Measurements from ENCODE around the gene CABP7. TPM values are rescaled to one million over a fixed set of nuclear protein-coding genes. Genes with fewer than 3 reads are reported as not detected.

Gene CABP7
- total RNA-seq, 1 experiment from 2014 or later, result not detected

- DNase-seq (ENCODE audit: low spot score), result no peak
- Histone ChIP-seq H3K9me3 (ENCODE audit: low read depth, low read length, poor library complexity, severe bottlenecking) (no peaks in the 10 kb centered on the region), H3K27me3 (replicated peaks; ENCODE audit: insufficient read depth, low read depth, low read length, poor library complexity) (no peaks in the 10 kb centered on the region), H3K36me3 (ENCODE audit: insufficient read depth, low read length, poor library complexity, severe bottlenecking) (no peaks in the 10 kb centered on the region), H3K4me1 (ENCODE audit: insufficient read depth, low read length, poor library complexity, severe bottlenecking) (peaks cover 15% of the 10 kb centered on the region), H3K4me3 (ENCODE audit: low read depth, low read length, poor library complexity, severe bottlenecking) (no peak overlapping the region), H3K27ac (ENCODE audit: low read depth, low read length, poor library complexity, severe bottlenecking) (no peak overlapping the region)
- TF ChIP-seq EZH2 (IDR thresholded peaks at IDR 0.05; ENCODE audit: borderline replicate concordance, low read depth, low read length, poor library complexity, severe bottlenecking) (no peak), CTCF (conservative IDR thresholded peaks at IDR 0.05; ENCODE audit: low read depth, low read length) (no peak)
- POLR2A ChIA-PET (ENCODE audit: low non-redundant PET), result no interaction called here
- intact Hi-C loops (cut with micrococcal nuclease; ENCODE audit: unreplicated experiment), result no loop called here
- BruUV-seq (replicated peaks), result no TSS peak
- CTCF ChIA-PET, result no interaction called here
Measured at GRCh38 chr22:29731058-29731850, 11.5 kb downstream of the CABP7 start.

GRCh38 chr22:29732883-29733282 lies 13.1 kb downstream of the CABP7 start:
- no TSS peak for BruUV-seq (replicated peaks)
- POLR2A ChIA-PET (ENCODE audit: low non-redundant PET), result interaction anchor here (0.6 kb wide), 1 partner anchor 317 kb away, joined by 3 read pairs; no protein-coding TSS in a partner anchor
- H3K9me3 ChIP-seq (ENCODE audit: low read depth, low read length, poor library complexity, severe bottlenecking), result no peaks in the 10 kb centered on the region
- intact Hi-C loops (cut with micrococcal nuclease; ENCODE audit: unreplicated experiment), result no loop called here
- H3K4me3 ChIP-seq (ENCODE audit: low read depth, low read length, poor library complexity, severe bottlenecking), result no peak overlapping the region
- no peaks in the 10 kb centered on the region for H3K36me3 ChIP-seq (ENCODE audit: insufficient read depth, low read length, poor library complexity, severe bottlenecking)
- CTCF ChIA-PET, result interaction anchor here (0.7 kb wide), 1 partner anchor 187 kb away, joined by 4 read pairs; no protein-coding TSS in a partner anchor
- H3K4me1 ChIP-seq (ENCODE audit: insufficient read depth, low read length, poor library complexity, severe bottlenecking), result peaks cover 15% of the 10 kb centered on the region
- no peak overlapping the region for H3K27ac ChIP-seq (ENCODE audit: low read depth, low read length, poor library complexity, severe bottlenecking)
- no peak for DNase-seq (ENCODE audit: low spot score)
- TF ChIP-seq EZH2 (IDR thresholded peaks at IDR 0.05; ENCODE audit: borderline replicate concordance, low read depth, low read length, poor library complexity, severe bottlenecking), result no peak
- TF ChIP-seq CTCF (conservative IDR thresholded peaks at IDR 0.05; ENCODE audit: low read depth, low read length), result no peak
- no peaks in the 10 kb centered on the region for H3K27me3 ChIP-seq (replicated peaks; ENCODE audit: insufficient read depth, low read depth, low read length, poor library complexity)

- Histone ChIP-seq H3K9me3 (ENCODE audit: low read depth, low read length, poor library complexity, severe bottlenecking) (no peaks in the 10 kb centered on the region), H3K36me3 (ENCODE audit: insufficient read depth, low read length, poor library complexity, severe bottlenecking) (no peaks in the 10 kb centered on the region), H3K27me3 (replicated peaks; ENCODE audit: insufficient read depth, low read depth, low read length, poor library complexity) (no peaks in the 10 kb centered on the region), H3K4me1 (ENCODE audit: insufficient read depth, low read length, poor library complexity, severe bottlenecking) (peaks cover 15% of the 10 kb centered on the region), H3K4me3 (ENCODE audit: low read depth, low read length, poor library complexity, severe bottlenecking) (no peak overlapping the region), H3K27ac (ENCODE audit: low read depth, low read length, poor library complexity, severe bottlenecking) (no peak overlapping the region)
- intact Hi-C loops (cut with micrococcal nuclease; ENCODE audit: unreplicated experiment), result no loop called here
- POLR2A ChIA-PET (ENCODE audit: low non-redundant PET), result interaction anchor here (0.6 kb wide), 1 partner anchor 317 kb away, joined by 3 read pairs; no protein-coding TSS in a partner anchor
- TF ChIP-seq EZH2 (IDR thresholded peaks at IDR 0.05; ENCODE audit: borderline replicate concordance, low read depth, low read length, poor library complexity, severe bottlenecking), result no peak
- no peak for TF ChIP-seq CTCF (conservative IDR thresholded peaks at IDR 0.05; ENCODE audit: low read depth, low read length)
- BruUV-seq (replicated peaks), result no TSS peak
- peak; percentile 72 for DNase-seq (ENCODE audit: low spot score)
- CTCF ChIA-PET, result no interaction called here
Measured at GRCh38 chr22:29733362-29734201, 13.8 kb downstream of the CABP7 start.

All from A673 (cell line).